ENCODE data around the gene PTPN4. TPM values are rescaled to one million over a fixed set of nuclear protein-coding genes. Genes with fewer than 3 reads are reported as not detected.

Gene PTPN4
- total and polyA plus RNA-seq, 2 of the 13 experiments (the other 11 are each of a cell fraction or from before 2014, with no cell fraction given), result 20.3 to 34.6 TPM

DNA sequence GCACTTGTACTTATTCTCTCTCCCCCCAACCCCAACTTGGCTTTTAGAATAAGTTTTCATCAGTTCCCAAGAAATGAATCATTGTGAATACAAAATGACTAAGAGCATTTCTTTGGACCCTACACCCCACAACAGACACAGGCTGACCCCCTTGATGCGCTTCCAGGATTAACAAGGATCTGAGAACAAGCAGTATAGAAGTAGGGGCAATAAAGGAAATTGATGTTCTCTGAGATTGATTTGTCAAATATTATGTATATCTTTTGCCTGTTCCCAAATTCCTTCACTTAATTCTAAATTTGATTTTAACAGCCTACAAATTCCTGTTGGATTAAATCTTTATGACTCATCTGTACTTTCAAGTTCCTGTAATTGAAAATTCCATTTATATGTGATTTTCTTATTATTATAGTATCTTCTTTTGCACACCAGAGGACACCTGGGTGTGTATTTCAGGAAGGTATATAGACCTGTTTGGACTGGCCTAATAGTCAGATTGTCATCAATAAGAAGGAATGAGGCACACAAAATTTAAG lies 10.2 kb upstream of the PTPN4 start (continued):
- TF ChIP-seq, protein P1, sequence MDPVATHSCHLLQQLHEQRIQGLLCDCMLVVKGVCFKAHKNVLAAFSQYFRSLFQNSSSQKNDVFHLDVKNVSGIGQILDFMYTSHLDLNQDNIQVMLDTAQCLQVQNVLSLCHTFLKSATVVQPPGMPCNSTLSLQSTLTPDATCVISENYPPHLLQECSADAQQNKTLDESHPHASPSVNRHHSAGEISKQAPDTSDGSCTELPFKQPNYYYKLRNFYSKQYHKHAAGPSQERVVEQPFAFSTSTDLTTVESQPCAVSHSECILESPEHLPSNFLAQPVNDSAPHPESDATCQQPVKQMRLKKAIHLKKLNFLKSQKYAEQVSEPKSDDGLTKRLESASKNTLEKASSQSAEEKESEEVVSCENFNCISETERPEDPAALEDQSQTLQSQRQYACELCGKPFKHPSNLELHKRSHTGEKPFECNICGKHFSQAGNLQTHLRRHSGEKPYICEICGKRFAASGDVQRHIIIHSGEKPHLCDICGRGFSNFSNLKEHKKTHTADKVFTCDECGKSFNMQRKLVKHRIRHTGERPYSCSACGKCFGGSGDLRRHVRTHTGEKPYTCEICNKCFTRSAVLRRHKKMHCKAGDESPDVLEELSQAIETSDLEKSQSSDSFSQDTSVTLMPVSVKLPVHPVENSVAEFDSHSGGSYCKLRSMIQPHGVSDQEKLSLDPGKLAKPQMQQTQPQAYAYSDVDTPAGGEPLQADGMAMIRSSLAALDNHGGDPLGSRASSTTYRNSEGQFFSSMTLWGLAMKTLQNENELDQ (CRISPR knock-in tag; IDR thresholded peaks at IDR 0.05; ENCODE audit: borderline replicate concordance), result no peak
- TF ChIP-seq ZBTB8A (CRISPR knock-in tag; IDR thresholded peaks at IDR 0.05; ENCODE audit: borderline replicate concordance, low read depth) (no peak), ZNF382 (CRISPR knock-in tag; IDR thresholded peaks at IDR 0.05; ENCODE audit: borderline replicate concordance) (no peak), ZNF331 (CRISPR knock-in tag; IDR thresholded peaks at IDR 0.05) (no peak), ZNF713 (CRISPR knock-in tag; IDR thresholded peaks at IDR 0.05) (no peak)

DNA sequence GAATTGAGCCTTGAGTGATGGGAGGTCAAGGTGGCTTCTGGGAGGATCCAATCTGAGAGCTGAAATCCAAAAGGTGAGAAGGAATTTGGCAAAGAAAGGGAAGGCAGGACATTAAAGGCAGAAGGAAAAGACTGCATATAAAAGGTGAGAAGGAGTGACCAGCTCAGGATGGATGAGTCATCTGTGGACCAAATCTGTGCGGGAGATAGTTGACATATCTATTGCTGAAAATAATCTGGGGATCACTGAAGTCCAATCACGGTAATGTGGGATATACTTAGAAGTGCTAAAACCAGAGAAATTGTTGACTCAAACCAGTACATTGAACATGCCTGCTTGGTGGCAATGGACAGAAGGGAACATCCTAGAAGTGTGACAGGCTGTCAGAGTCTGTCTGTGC lies 8.0 kb upstream of the PTPN4 start:
- no peak for DNase-seq (ENCODE audit: low spot score)
- Histone ChIP-seq H3K79me2 (ENCODE audit: insufficient read depth, low read length) (no peaks in the 10 kb centered on the region), H3K4me3 (replicated peaks in 1 of 3; ENCODE audit: insufficient read depth in 1 of 3, low read depth in 2 of 3, low read length in 3 of 3) (no peak overlapping the region), H2AFZ (ENCODE audit: low read length) (no peak overlapping the region), H3K9me3 (ENCODE audit: low read length) (no peaks in the 10 kb centered on the region), H4K20me1 (ENCODE audit: insufficient read depth, low read length) (no peaks in the 10 kb centered on the region), H3K27ac (ENCODE audit: extremely low read length, insufficient read depth, low read length) (no peak overlapping the region), H3K36me3 (replicated peaks in 1 of 2; ENCODE audit: control insufficient read depth in 1 of 2, insufficient read depth in 2 of 2, low read length in 2 of 2) (no peaks in the 10 kb centered on the region), H3K27me3 (ENCODE audit: control insufficient read depth in 1 of 2, insufficient read depth in 2 of 2, low read length in 2 of 2) (peaks cover 1 to 7% of the 10 kb centered on the region in 2 experiments; a peak in 4 of 5 replicates), H3K4me2 (ENCODE audit: low read depth, low read length) (no peak overlapping the region), H3K4me1 (ENCODE audit: insufficient read depth, low read length) (peaks cover 4% of the 10 kb centered on the region), H3K9ac (ENCODE audit: insufficient read depth, low read depth, low read length) (no peak overlapping the region)
- intact Hi-C loops (cut with micrococcal nuclease; ENCODE audit: unreplicated experiment), result loop anchor here (2.0 kb wide), 1 partner anchor 49 kb away; no protein-coding TSS in a partner anchor
- no TSS peak for BruUV-seq (replicated peaks)
- in situ Hi-C loops (cut with HindIII; ENCODE audit: extremely low pct_ligation_motif_present, low pct_unique_long_range_greater_than_20kb), result no loop called here
- 11% methylated on average over 2 of the region's 2 CpGs for WGBS (ENCODE audit: low lambda C conversion rate)
- no peak for ATAC-seq
- CTCF ChIA-PET (ENCODE audit: low intra/inter-chr PET ratio, low total read pairs), result interaction anchor here (3.4 kb wide), 1 partner anchor 72 kb away, joined by 72 read pairs; no protein-coding TSS in a partner anchor
- no peak for FAIRE-seq
- POLR2A ChIA-PET, result no interaction called here
- TF ChIP-seq, protein P2, sequence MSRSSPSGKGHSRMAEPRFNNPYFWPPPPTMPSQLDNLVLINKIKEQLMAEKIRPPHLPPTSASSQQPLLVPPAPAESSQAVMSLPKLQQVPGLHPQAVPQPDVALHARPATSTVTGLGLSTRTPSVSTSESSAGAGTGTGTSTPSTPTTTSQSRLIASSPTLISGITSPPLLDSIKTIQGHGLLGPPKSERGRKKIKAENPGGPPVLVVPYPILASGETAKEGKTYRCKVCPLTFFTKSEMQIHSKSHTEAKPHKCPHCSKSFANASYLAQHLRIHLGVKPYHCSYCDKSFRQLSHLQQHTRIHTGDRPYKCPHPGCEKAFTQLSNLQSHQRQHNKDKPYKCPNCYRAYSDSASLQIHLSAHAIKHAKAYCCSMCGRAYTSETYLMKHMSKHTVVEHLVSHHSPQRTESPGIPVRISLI (CRISPR knock-in tag; IDR thresholded peaks at IDR 0.05; ENCODE audit: borderline replicate concordance), result no peak
- TF ChIP-seq SAP130 (CRISPR knock-in tag; IDR thresholded peaks at IDR 0.05; ENCODE audit: low read depth) (no peak), ZNF724P (CRISPR knock-in tag; IDR thresholded peaks at IDR 0.05; ENCODE audit: borderline replicate concordance) (no peak), KDM6A (CRISPR knock-in tag; IDR thresholded peaks at IDR 0.05; ENCODE audit: low read depth) (no peak), DMAP1 (CRISPR knock-in tag; IDR thresholded peaks at IDR 0.05) (no peak), ZNF83 (CRISPR knock-in tag; IDR thresholded peaks at IDR 0.05; ENCODE audit: borderline replicate concordance) (no peak), FOSL2 (CRISPR knock-in tag; IDR thresholded peaks at IDR 0.05) (peak; percentile 35; the same call in 1 of the 2 replicates), ZBTB7A (CRISPR knock-in tag; IDR thresholded peaks at IDR 0.05) (no peak), FOSL1 (CRISPR knock-in tag; IDR thresholded peaks at IDR 0.05; ENCODE audit: borderline replicate concordance) (no peak)
- TF ChIP-seq, protein P3, sequence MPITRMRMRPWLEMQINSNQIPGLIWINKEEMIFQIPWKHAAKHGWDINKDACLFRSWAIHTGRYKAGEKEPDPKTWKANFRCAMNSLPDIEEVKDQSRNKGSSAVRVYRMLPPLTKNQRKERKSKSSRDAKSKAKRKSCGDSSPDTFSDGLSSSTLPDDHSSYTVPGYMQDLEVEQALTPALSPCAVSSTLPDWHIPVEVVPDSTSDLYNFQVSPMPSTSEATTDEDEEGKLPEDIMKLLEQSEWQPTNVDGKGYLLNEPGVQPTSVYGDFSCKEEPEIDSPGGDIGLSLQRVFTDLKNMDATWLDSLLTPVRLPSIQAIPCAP (CRISPR knock-in tag; IDR thresholded peaks at IDR 0.05; ENCODE audit: low read depth), result no peak
- TF ChIP-seq, protein P4, sequence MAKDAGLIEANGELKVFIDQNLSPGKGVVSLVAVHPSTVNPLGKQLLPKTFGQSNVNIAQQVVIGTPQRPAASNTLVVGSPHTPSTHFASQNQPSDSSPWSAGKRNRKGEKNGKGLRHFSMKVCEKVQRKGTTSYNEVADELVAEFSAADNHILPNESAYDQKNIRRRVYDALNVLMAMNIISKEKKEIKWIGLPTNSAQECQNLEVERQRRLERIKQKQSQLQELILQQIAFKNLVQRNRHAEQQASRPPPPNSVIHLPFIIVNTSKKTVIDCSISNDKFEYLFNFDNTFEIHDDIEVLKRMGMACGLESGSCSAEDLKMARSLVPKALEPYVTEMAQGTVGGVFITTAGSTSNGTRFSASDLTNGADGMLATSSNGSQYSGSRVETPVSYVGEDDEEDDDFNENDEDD (CRISPR knock-in tag; IDR thresholded peaks at IDR 0.05; ENCODE audit: borderline replicate concordance), result no peak
- TF ChIP-seq, protein P5, sequence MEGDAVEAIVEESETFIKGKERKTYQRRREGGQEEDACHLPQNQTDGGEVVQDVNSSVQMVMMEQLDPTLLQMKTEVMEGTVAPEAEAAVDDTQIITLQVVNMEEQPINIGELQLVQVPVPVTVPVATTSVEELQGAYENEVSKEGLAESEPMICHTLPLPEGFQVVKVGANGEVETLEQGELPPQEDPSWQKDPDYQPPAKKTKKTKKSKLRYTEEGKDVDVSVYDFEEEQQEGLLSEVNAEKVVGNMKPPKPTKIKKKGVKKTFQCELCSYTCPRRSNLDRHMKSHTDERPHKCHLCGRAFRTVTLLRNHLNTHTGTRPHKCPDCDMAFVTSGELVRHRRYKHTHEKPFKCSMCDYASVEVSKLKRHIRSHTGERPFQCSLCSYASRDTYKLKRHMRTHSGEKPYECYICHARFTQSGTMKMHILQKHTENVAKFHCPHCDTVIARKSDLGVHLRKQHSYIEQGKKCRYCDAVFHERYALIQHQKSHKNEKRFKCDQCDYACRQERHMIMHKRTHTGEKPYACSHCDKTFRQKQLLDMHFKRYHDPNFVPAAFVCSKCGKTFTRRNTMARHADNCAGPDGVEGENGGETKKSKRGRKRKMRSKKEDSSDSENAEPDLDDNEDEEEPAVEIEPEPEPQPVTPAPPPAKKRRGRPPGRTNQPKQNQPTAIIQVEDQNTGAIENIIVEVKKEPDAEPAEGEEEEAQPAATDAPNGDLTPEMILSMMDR (CRISPR knock-in tag; IDR thresholded peaks at IDR 0.05), result peak; percentile 11; the same call in 1 of the 2 replicates

All from HepG2 (cell line).